Activated effector memory CD4-positive, alpha-beta T cell treated with anti-CD3 and anti-CD28 coated beads, Interleukin-2, amount 50 U/mL, for 16 hours (primary cell): ENCODE measurements around the gene PDLIM3.
"Not testable (repeated sequence)": the region's sequence is repeated elsewhere in the genome, so short reads cannot be mapped to it uniquely, and the experiment has no call there.

Experiments used
- DNase-seq: peaks from one replicate; pipeline ENCODE4 v3.0.0-alpha.2; 2020

Gene PDLIM3

GRCh38 chr4:185515248-185515647 lies 20.1 kb downstream of the PDLIM3 start:
- no peak for DNase-seq

- DNase-seq, result no peak
These were observed 21.1 kb downstream of the PDLIM3 start for GRCh38 chr4:185514182-185514697.

- DNase-seq, result no peak
These were observed 21.7 kb downstream of the PDLIM3 start for GRCh38 chr4:185513489-185514181.

GRCh38 chr4:185512516-185512915 lies 22.8 kb downstream of the PDLIM3 start:
- DNase-seq, result no peak

- not testable (repeated sequence) for DNase-seq
These were observed 24.1 kb downstream of the PDLIM3 start for GRCh38 chr4:185511243-185511642.

- no peak for DNase-seq
These were observed 24.5 kb downstream of the PDLIM3 start for GRCh38 chr4:185510806-185511205.

GRCh38 chr4:185508181-185508580 lies 27.1 kb downstream of the PDLIM3 start:
- DNase-seq, result no peak

GRCh38 chr4:185506422-185506821 lies 28.9 kb downstream of the PDLIM3 start:
- DNase-seq, result no peak

GRCh38 chr4:185504098-185505047 lies 30.9 kb downstream of the PDLIM3 start:
- no peak for DNase-seq

GRCh38 chr4:185502386-185502785 lies 32.9 kb downstream of the PDLIM3 start:
- no peak for DNase-seq

GRCh38 chr4:185500576-185500975 lies 34.7 kb downstream of the PDLIM3 start:
- no peak for DNase-seq

- DNase-seq, result no peak
These were observed 35.3 kb downstream of the PDLIM3 start for GRCh38 chr4:185500035-185500434.

GRCh38 chr4:185488650-185489049 lies 46.7 kb downstream of the PDLIM3 start:
- no peak for DNase-seq

- DNase-seq, result no peak
These were observed 53.9 kb downstream of the PDLIM3 start for GRCh38 chr4:185481401-185481800.

GRCh38 chr4:185480016-185480732 lies 55.1 kb downstream of the PDLIM3 start:
- DNase-seq, result no peak

- DNase-seq, result no peak
These were observed 55.8 kb downstream of the PDLIM3 start for GRCh38 chr4:185479507-185479971.

- DNase-seq, result no peak
These were observed 62.1 kb downstream of the PDLIM3 start for GRCh38 chr4:185473247-185473646.

- no peak for DNase-seq
These were observed 63.2 kb downstream of the PDLIM3 start for GRCh38 chr4:185472103-185472542.

- peak; percentile 95 for DNase-seq
These were observed 63.8 kb downstream of the PDLIM3 start, which contains the start of gene CCDC110 for GRCh38 chr4:185471235-185472102. Gene CCDC110, minus strand, starts transcription at chr4:185471733. Its CDS starts 50 bp downstream, at chr4:185471683.

- DNase-seq, result peak; percentile 83
These were observed 64.7 kb downstream of the PDLIM3 start for GRCh38 chr4:185470501-185471195.

GRCh38 chr4:185469580-185470154 lies 65.6 kb downstream of the PDLIM3 start:
- DNase-seq, result no peak
